GM23248 (cell line): ENCODE results near the gene FBXO11.

ENCODE experiments used
- EZH2 ChIP-seq: fragments of 200-600 bp; sonication (generic); IDR thresholded peaks from 2 replicates; pipeline ENCODE4 v1.6.1; 2018; ENCODE audit warnings: antibody characterized with exemption, mild to moderate bottlenecking; ENCODE audit not compliant: insufficient read depth, poor library complexity, severe bottlenecking
- EZH2phosphoT487 ChIP-seq: fragments of 200-600 bp; sonication (generic); IDR thresholded peaks from 2 replicates; pipeline ENCODE4 v1.6.1; 2018; ENCODE audit warnings: antibody characterized with exemption, moderate library complexity, mild to moderate bottlenecking, low read depth; ENCODE audit not compliant: insufficient read depth

- TF ChIP-seq EZH2 (no peak), EZH2phosphoT487 (no peak)
These were observed 12.5 kb downstream of the FBXO11 start for GRCh38 chr2:47893771-47894170.
